PC-3 (cell line): ENCODE data around the gene NSL1.

Experiments
- EZH2 ChIP-seq: fragments of 300-600 bp; sonication (generic); IDR thresholded peaks from one replicate; pipeline ENCODE4 v1.6.1; 2017; ENCODE audit warnings: antibody characterized with exemption, mild to moderate bottlenecking, low read length; ENCODE audit not compliant: unreplicated experiment
- TF ChIP-seq, protein P1 (sequence below): fragments of 300-600 bp; sonication (generic); conservative IDR thresholded peaks from 2 replicates; pipeline ENCODE4 v1.5.1; 2017; ENCODE audit warnings: antibody characterized with exemption, low read depth, mild to moderate bottlenecking, low read length

DNA sequence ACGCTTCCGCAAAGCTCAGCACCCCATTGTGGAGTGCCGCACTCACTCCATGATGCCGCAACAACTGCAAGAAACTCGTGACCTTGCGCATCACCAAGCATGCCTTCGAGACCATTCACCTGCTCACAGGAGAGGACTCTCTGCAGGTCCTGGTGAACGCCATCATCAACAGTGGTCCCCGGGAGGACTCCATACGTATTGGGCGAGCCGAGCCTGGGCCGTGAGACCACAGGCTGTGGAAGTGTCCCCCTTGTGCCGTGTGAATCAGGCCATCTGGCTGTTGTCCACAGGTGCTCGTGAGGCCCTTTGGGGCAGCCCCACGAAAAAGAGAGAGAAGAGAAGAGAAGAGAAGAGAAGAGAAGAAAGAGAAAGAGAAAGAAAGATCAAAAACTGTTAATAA, 32.6 kb upstream of the NSL1 start:
- TF ChIP-seq, protein P1, sequence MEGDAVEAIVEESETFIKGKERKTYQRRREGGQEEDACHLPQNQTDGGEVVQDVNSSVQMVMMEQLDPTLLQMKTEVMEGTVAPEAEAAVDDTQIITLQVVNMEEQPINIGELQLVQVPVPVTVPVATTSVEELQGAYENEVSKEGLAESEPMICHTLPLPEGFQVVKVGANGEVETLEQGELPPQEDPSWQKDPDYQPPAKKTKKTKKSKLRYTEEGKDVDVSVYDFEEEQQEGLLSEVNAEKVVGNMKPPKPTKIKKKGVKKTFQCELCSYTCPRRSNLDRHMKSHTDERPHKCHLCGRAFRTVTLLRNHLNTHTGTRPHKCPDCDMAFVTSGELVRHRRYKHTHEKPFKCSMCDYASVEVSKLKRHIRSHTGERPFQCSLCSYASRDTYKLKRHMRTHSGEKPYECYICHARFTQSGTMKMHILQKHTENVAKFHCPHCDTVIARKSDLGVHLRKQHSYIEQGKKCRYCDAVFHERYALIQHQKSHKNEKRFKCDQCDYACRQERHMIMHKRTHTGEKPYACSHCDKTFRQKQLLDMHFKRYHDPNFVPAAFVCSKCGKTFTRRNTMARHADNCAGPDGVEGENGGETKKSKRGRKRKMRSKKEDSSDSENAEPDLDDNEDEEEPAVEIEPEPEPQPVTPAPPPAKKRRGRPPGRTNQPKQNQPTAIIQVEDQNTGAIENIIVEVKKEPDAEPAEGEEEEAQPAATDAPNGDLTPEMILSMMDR: no peak
- TF ChIP-seq EZH2: no peak
